ENCODE data around the gene PARP9.

GRCh38 chr3:122589297-122589696 is 25.2 kb upstream of the PARP9 start:
- TF ChIP-seq CTCF (IDR thresholded peaks at IDR 0.05; ENCODE audit: low read depth, low read length) (no peak), EZH2phosphoT487 (IDR thresholded peaks at IDR 0.05; ENCODE audit: low read depth) (no peak)

All from OCI-LY3 (cell line).